ENCODE data around the gene ZBTB24. TPM values are rescaled to one million over a fixed set of nuclear protein-coding genes. Genes with fewer than 3 reads are reported as not detected.

ZBTB24 gene
- polyA plus RNA-seq, 2 of the 4 experiments (the other 2 are of a cell fraction) = 4.5 to 5.4 TPM

GRCh38 chr6:109453156-109453555, 29.9 kb downstream of the ZBTB24 start:
- no peak overlapping the region for H3K27ac ChIP-seq
- TF ChIP-seq MAX (IDR thresholded peaks at IDR 0.05) = no peak
- TF ChIP-seq NPAS2 (CRISPR knock-in tag; IDR thresholded peaks at IDR 0.05; ENCODE audit: borderline replicate concordance) = no peak
- TF ChIP-seq POLR2A (IDR thresholded peaks at IDR 0.05; ENCODE audit: low read length) = no peak
- no peak for TF ChIP-seq ATOH8 (CRISPR knock-in tag; IDR thresholded peaks at IDR 0.05; ENCODE audit: low read depth)
- TF ChIP-seq PBX3 (IDR thresholded peaks at IDR 0.05) = no peak
- no peak for TF ChIP-seq GATA3 (IDR thresholded peaks at IDR 0.05; ENCODE audit: borderline replicate concordance)
- TF ChIP-seq ZNF302 (CRISPR knock-in tag; IDR thresholded peaks at IDR 0.05) = no peak
- no peak for TF ChIP-seq CTCF (IDR thresholded peaks at IDR 0.05)
- TF ChIP-seq PHF8 (IDR thresholded peaks at IDR 0.05; ENCODE audit: borderline replicate concordance, low read depth) = no peak
- TF ChIP-seq REST (IDR thresholded peaks at IDR 0.05) = no peak
- ChIA-PET POLR2A (interaction anchor here (0.5 to 4.1 kb wide), 2 partner anchors 12 to 36 kb away, joined by 3 to 18 read pairs; partner anchors contain the start of genes PPIL6 and SMPD2), CTCF (interaction anchor here (0.8 to 2.5 kb wide), 3 partner anchors 11 to 265 kb away, joined by 3 to 16 read pairs (median 4); partner anchors contain the start of genes PPIL6 and SMPD2)
- FAIRE-seq = no peak
- ATAC-seq = no peak
- H3K4me3 ChIP-seq = no peak overlapping the region
- no peaks in the 10 kb centered on the region for H3K9me3 ChIP-seq
- no peak for DNase-seq (ENCODE audit: low read depth in 1 of 2, low spot score in 1 of 2)
- no CpG with 5 or more reads among the region's 2 CpGs for WGBS (ENCODE audit: missing lambda C conversion rate)
- peaks cover 14% of the 10 kb centered on the region; the same call in 1 of the 3 replicates for H3K4me1 ChIP-seq
- no peak overlapping the region for H3K4me2 ChIP-seq

- peaks cover 9% of the 10 kb centered on the region; the same call in 1 of the 3 replicates for H3K4me1 ChIP-seq
- 94% methylated on average over 9 of the region's 9 CpGs for WGBS (ENCODE audit: missing lambda C conversion rate)
- H3K4me2 ChIP-seq = no peak overlapping the region
- CTCF ChIA-PET = no interaction called here
- H3K27ac ChIP-seq = no peak overlapping the region
- POLR2A ChIA-PET = no interaction called here
- no peaks in the 10 kb centered on the region for H3K9me3 ChIP-seq
- TF ChIP-seq HES2 (IDR thresholded peaks at IDR 0.05) (no peak), NPAS2 (CRISPR knock-in tag; IDR thresholded peaks at IDR 0.05; ENCODE audit: borderline replicate concordance) (no peak), JUNB (IDR thresholded peaks at IDR 0.05) (no peak), KDM1A (IDR thresholded peaks at IDR 0.05; ENCODE audit: low read depth) (no peak), KDM5A (IDR thresholded peaks at IDR 0.05) (no peak), CTCF (IDR thresholded peaks at IDR 0.05) (no peak), ZSCAN20 (CRISPR knock-in tag; IDR thresholded peaks at IDR 0.05) (no peak)
- no peak overlapping the region for H3K4me3 ChIP-seq
- DNase-seq (ENCODE audit: low read depth in 1 of 2, low spot score in 1 of 2) (no peak), FAIRE-seq (no peak), ATAC-seq (no peak)
Measured at GRCh38 chr6:109452181-109452580, 30.8 kb downstream of the ZBTB24 start.

All from A549 (cell line).